HepG2 (cell line): ENCODE data around the gene IGF1. TPM values are rescaled to one million over a fixed set of nuclear protein-coding genes. Genes with fewer than 3 reads are reported as not detected.
A peak's percentile ranks its signal among the peaks of the same experiment; 100 is the strongest.

Experiments used
- ATAC-seq: fragments of 200-7000 bp; cut with Tn5 transposase; 3 replicates; pipeline ENCODE4 v1.9.1; 2020; ENCODE audit warnings: mild to moderate bottlenecking, moderate library complexity
- BruUV-seq: library from RNA; stranded (reverse); fragments of 400-500 nt; replicated peaks from 2 replicates; lab custom pipeline; 2021; lab: Mats Ljungman, UMichigan
- CTCF ChIA-PET: fragments of 300-600 bp; formaldehyde crosslinking; extraction: SDS; loops from one replicate; lab custom pipeline; 2021; ENCODE audit warnings: low total read pairs, inconsistent platforms, low intra/inter-chr PET ratio; lab: Yijun Ruan, JAX
- POLR2A ChIA-PET: fragments of 350-600 bp; sonication (Branson Sonifier 250); formaldehyde crosslinking; loops from one replicate; lab custom pipeline; 2020; ENCODE audit warnings: antibody characterized with exemption, inconsistent platforms; lab: Yijun Ruan, JAX
- DNase-seq: peaks from one replicate; pipeline ENCODE4 v3.0.0-alpha.2; 2015; ENCODE audit warnings: low spot score
- FAIRE-seq: peaks from 3 replicates; lab custom pipeline; 2011; peaks lifted over from hg19 to GRCh38; lab: Jason Lieb, UNC
- H2AFZ ChIP-seq: one replicate; pipeline ENCODE4 v1.6.1; 2011; ENCODE audit warnings: low read length, inconsistent platforms
- H3K27ac ChIP-seq: fragments of 300-600 bp; 3 replicates; pipeline ENCODE4 v1.8.0; 2011; ENCODE audit warnings: mixed run types, mild to moderate bottlenecking, mixed read lengths, low read length, inconsistent platforms; ENCODE audit not compliant: insufficient read depth; ENCODE audit errors: extremely low read length
- H3K27me3 ChIP-seq, 2 experiments: fragments of 200-600 bp in 1 of 2; 2 replicates in 1 of 2; 3 replicates in 1 of 2; pipeline versions ENCODE4 v1.6.0 to v1.8.0; 2011; ENCODE audit warnings: low read length in 2 of 2, mild to moderate bottlenecking in 2 of 2, moderate library complexity in 2 of 2, inconsistent platforms in 1 of 2; ENCODE audit not compliant: insufficient read depth in 2 of 2, control insufficient read depth in 1 of 2
- H3K36me3 ChIP-seq, 2 experiments: fragments of 200-600 bp in 1 of 2; replicated peaks in 1 of 2; 2 replicates in 1 of 2; 3 replicates in 1 of 2; pipeline versions ENCODE4 v1.5.1 to v1.8.0; 2011; ENCODE audit warnings: low read length in 2 of 2, inconsistent platforms in 1 of 2; ENCODE audit not compliant: insufficient read depth in 2 of 2, control insufficient read depth in 1 of 2
- H3K4me1 ChIP-seq: 2 replicates; pipeline ENCODE4 v1.5.1; 2012; ENCODE audit warnings: low read length, inconsistent platforms; ENCODE audit not compliant: insufficient read depth
- H3K4me2 ChIP-seq: 2 replicates; pipeline ENCODE4 v1.6.0; 2011; ENCODE audit warnings: low read depth, low read length, inconsistent platforms
- H3K4me3 ChIP-seq, 3 experiments: fragments of 200-600 bp in 1 of 3; sonication (generic), shearing (Covaris generic) in 1 of 3; replicated peaks in 1 of 3; 2 replicates each; pipeline ENCODE4 v1.5.1; 2011 to 2016; ENCODE audit warnings: low read length in 3 of 3, inconsistent platforms in 2 of 3, low read depth in 2 of 3, mild to moderate bottlenecking in 2 of 3, control low read depth in 1 of 3, mixed read lengths in 1 of 3; ENCODE audit not compliant: insufficient read depth in 1 of 3
- H3K79me2 ChIP-seq: one replicate; pipeline ENCODE4 v1.6.1; 2011; ENCODE audit warnings: low read length, inconsistent platforms; ENCODE audit not compliant: insufficient read depth
- H3K9ac ChIP-seq: 2 replicates; pipeline ENCODE4 v1.6.0; 2011; ENCODE audit warnings: mild to moderate bottlenecking, low read depth, low read length, inconsistent platforms; ENCODE audit not compliant: insufficient read depth
- H3K9me3 ChIP-seq: 2 replicates; pipeline ENCODE4 v1.5.1; 2012; ENCODE audit warnings: mild to moderate bottlenecking, low read length
- H4K20me1 ChIP-seq: 2 replicates; pipeline ENCODE4 v1.6.0; 2011; ENCODE audit warnings: inconsistent platforms, mild to moderate bottlenecking, low read length, moderate library complexity; ENCODE audit not compliant: insufficient read depth
- ADNP ChIP-seq: sonication (generic); formaldehyde crosslinking; IDR thresholded peaks from 2 replicates; pipeline ENCODE4 v1.4.0; 2020; ENCODE audit warnings: missing genetic modification reagents
- CEBPB ChIP-seq: IDR thresholded peaks from 2 replicates; pipeline ENCODE4 v1.6.1; 2011; ENCODE audit warnings: low read depth, low read length, improper control_type of control experiment, borderline replicate concordance
- ELF4 ChIP-seq: sonication (generic); formaldehyde crosslinking; IDR thresholded peaks from 2 replicates; pipeline ENCODE4 v1.5.0; 2020; ENCODE audit warnings: missing genetic modification reagents, mild to moderate bottlenecking, moderate library complexity, borderline replicate concordance
- HOXA5 ChIP-seq: sonication (generic); formaldehyde crosslinking; IDR thresholded peaks from 2 replicates; pipeline ENCODE4 v1.4.0; 2020; ENCODE audit warnings: missing genetic modification reagents
- MED13 ChIP-seq: sonication (generic); formaldehyde crosslinking; IDR thresholded peaks from 2 replicates; pipeline ENCODE4 v1.5.0; 2020; ENCODE audit warnings: missing genetic modification reagents
- PCBP2 ChIP-seq: fragments of 200-400 bp; formaldehyde crosslinking; optimal IDR thresholded peaks from 2 replicates; pipeline ENCODE3; 2018; ENCODE audit warnings: low read length, low read depth; ENCODE audit not compliant: poor library complexity, severe bottlenecking
- RFX3 ChIP-seq: IDR thresholded peaks from 2 replicates; pipeline ENCODE4 v1.6.1; 2016; ENCODE audit warnings: missing biosample characterization, missing genetic modification reagents
- ZNF260 ChIP-seq: sonication (generic); formaldehyde crosslinking; IDR thresholded peaks from 2 replicates; pipeline ENCODE4 v1.4.0; 2020; ENCODE audit warnings: missing genetic modification reagents, low read depth, mild to moderate bottlenecking, borderline replicate concordance
- ZNF501 ChIP-seq: sonication (generic); formaldehyde crosslinking; IDR thresholded peaks from 2 replicates; pipeline ENCODE4 v1.5.1; 2020; ENCODE audit warnings: mild to moderate bottlenecking, moderate library complexity, missing genetic modification reagents
- ZNF558 ChIP-seq: sonication (generic); formaldehyde crosslinking; IDR thresholded peaks from 2 replicates; pipeline ENCODE4 v1.9.0; 2022; ENCODE audit warnings: mild to moderate bottlenecking, missing genetic modification reagents, borderline replicate concordance
- WGBS: methylation state at CpG from one replicate; pipeline ENCODE4 v1.1.6; 2017; ENCODE audit warnings: low lambda C conversion rate; 5-methylcytosine and 5-hydroxymethylcytosine counted together
- in situ Hi-C: cut with HindIII; loops from 2 replicates; pipeline ENCODE4 v1.10.0; 2017; ENCODE audit warnings: low pct_unique_long_range_greater_than_20kb; ENCODE audit not compliant: extremely low pct_ligation_motif_present
- intact Hi-C: fragments of 100-400 bp; cut with micrococcal nuclease; formaldehyde crosslinking; loops from one replicate; pipeline ENCODE4 v1.10.0; 2022; ENCODE audit not compliant: unreplicated experiment
- polyA plus RNA-seq, 8 experiments: library from polyadenylated mRNA; depleted of rRNA in 3 of 8; stranded (reverse) in 7 of 8; unstranded in 1 of 8; fragments of >200 nt; fragmentation: Illumina TruSeq in 4 of 8; extraction: Trizol in 4 of 8; gene quantifications; 2 replicates each; pipeline versions ENCODE4 v1.2.1 to v1.2.3, GENCODE V29; 2011 to 2016; ENCODE audit warnings: low read depth in 4 of 8, missing spikeins in 1 of 8, mixed read lengths in 1 of 8; ENCODE audit not compliant: insufficient read depth in 1 of 8
- total RNA-seq, 5 experiments: library from RNA; depleted of rRNA; stranded (reverse); fragments of >200 nt; fragmentation: Illumina TruSeq; extraction: Trizol; gene quantifications; 2 replicates each; pipeline ENCODE4 v1.2.3, GENCODE V29; 2016; ENCODE audit warnings: low read depth in 1 of 5

IGF1 gene
- total and polyA plus RNA-seq, 2 of the 13 experiments (the other 11 are each of a cell fraction or from before 2014, with no cell fraction given) = not detected

DNA sequence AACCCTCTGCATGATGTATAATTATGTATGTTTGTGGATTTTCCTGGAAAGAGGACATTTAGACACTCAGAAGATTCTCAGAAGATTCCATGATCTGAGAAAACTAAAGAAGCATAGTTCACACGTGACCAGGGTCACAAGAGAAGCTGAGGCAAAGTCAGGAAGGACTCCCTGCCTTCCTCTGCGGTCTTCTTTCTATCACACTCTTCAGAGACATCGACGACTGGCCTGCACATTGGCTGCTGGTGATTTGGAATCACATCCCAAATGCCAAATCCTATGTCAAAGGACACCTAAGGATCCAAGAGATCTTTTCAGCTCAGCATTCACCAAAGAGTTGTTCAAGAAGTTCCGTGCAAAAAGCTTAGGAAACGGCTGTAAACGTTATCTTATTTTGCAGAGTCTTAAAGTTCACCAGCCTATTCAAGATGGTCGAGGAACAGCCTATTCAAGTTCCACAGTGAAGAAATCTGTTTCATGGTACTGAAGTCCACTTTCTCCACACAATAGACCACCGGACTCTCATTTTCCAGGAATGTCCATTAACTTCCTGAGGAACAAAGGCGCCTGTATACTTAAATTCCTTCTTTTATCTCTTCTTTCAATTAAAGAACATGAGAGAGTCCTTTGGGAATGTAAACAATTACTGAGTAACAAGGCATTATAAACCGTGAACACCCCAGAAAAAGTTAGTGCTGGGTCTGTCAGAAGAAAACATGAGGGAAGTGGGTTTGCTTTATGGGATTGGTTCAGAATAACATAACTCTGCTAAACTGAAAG, 42.1 kb downstream of the IGF1 start:
- H3K4me2 ChIP-seq = no peak overlapping the region
- intact Hi-C loops (no loop called here), in situ Hi-C loops (no loop called here)
- no TSS peak for BruUV-seq
- no peak overlapping the region for H2AFZ ChIP-seq
- 23% methylated on average over 11 of the region's 11 CpGs for WGBS
- H3K9ac ChIP-seq = no peak overlapping the region
- no peaks in the 10 kb centered on the region for H4K20me1 ChIP-seq
- ChIA-PET CTCF (no interaction called here), POLR2A (no interaction called here)
- no peak overlapping the region for H3K4me3 ChIP-seq
- H3K27ac ChIP-seq = no peak overlapping the region
- H3K79me2 ChIP-seq = no peaks in the 10 kb centered on the region
- TF ChIP-seq HOXA5 (CRISPR knock-in tag) = no peak
- TF ChIP-seq MED13 (CRISPR knock-in tag) = no peak
- TF ChIP-seq ELF4 = no peak
- no peak for TF ChIP-seq ZNF260 (CRISPR knock-in tag)
- TF ChIP-seq ADNP (CRISPR knock-in tag) = no peak
- TF ChIP-seq ZNF501 (CRISPR knock-in tag) = no peak
- H3K27me3 ChIP-seq = no peaks in the 10 kb centered on the region
- no peak for ATAC-seq
- H3K4me1 ChIP-seq = 0 out of 2 replicates have a peak, but pooled peaks cover 6% of the 10 kb centered on the region
- FAIRE-seq = no peak
- peak; percentile 10 for DNase-seq
- no peaks in the 10 kb centered on the region for H3K36me3 ChIP-seq
- no peaks in the 10 kb centered on the region for H3K9me3 ChIP-seq

DNA sequence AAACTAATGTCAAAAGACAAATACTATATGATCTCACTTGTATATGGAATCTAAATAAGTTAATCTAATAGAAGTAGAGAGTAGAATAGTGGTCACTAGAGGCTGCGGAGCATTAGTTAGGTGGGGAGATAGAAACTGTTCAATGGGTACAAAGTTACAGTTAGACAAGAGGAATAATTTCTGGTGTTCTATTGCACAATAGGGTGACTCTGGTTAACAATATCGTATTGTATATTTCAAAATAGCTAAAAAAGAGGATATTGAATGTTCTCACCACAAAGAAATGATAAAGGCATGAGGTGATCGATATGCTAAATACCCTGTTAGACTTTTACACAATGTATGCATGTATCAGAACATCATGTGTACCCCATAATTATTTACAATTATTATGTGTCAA, 42.9 kb downstream of the IGF1 start:
- no TSS peak for BruUV-seq
- Histone ChIP-seq H3K27ac (no peak overlapping the region), H3K36me3 (no peaks in the 10 kb centered on the region), H3K9ac (no peak overlapping the region), H3K4me3 (no peak overlapping the region), H2AFZ (no peak overlapping the region), H3K27me3 (no peaks in the 10 kb centered on the region), H3K9me3 (no peaks in the 10 kb centered on the region), H3K4me1 (0 out of 2 replicates have a peak, but pooled peaks cover 6% of the 10 kb centered on the region), H3K4me2 (no peak overlapping the region), H4K20me1 (no peaks in the 10 kb centered on the region), H3K79me2 (no peaks in the 10 kb centered on the region)
- intact Hi-C loops = no loop called here
- ATAC-seq = no peak
- TF ChIP-seq ZNF558 (CRISPR knock-in tag) = no peak
- peak; percentile 69 for TF ChIP-seq CEBPB
- TF ChIP-seq PCBP2 = no peak
- no peak for TF ChIP-seq RFX3 (CRISPR knock-in tag)
- ChIA-PET CTCF (no interaction called here), POLR2A (no interaction called here)
- in situ Hi-C loops = no loop called here
- 20% methylated on average over 3 of the region's 3 CpGs for WGBS
- DNase-seq = no peak
- no peak for FAIRE-seq
